GM18505 (cell line): Measurements from ENCODE around the gene SRSF7.

Experiments used
- ATAC-seq: cut with Tn5 transposase; IDR thresholded peaks from one replicate; pipeline ENCODE4 v1.9.1; 2021; ENCODE audit not compliant: unreplicated experiment
- POLR2A ChIP-seq: IDR thresholded peaks from 4 replicates; pipeline ENCODE4 v1.6.1; 2011; ENCODE audit warnings: borderline replicate concordance; ENCODE audit not compliant: insufficient read depth, insufficient read length; ENCODE audit errors: extremely low read depth

SRSF7 gene

DNA sequence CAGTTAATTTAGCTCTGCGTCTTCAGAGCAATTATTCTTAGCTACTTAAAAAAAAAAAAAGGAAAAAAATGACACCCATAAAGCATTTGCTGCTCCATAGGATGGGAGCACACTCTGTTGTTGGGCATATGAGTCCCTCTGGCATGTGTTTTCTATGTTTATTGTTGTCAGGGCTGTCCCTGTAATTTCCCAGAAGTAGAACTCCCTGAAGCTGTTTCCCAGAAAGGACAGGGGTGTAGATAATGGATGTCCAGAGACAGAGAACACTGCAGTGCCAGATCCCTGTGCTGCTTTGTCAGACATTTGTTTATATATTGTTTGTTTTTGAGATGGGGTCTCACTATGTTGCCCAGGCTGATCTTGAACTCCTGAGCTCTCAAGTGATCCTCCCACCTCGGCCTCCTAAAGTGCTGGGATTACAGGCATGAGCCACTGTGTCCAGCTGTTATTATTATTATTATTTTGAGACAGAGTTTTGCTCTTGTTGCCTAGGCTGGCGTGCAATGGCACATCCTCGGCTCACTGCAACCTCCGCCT is 52.6 kb downstream of the SRSF7 start:
- no peak for TF ChIP-seq POLR2A

GRCh38 chr2:38697116-38697840 is 53.9 kb downstream of the SRSF7 start:
- ATAC-seq, result no peak
- TF ChIP-seq POLR2A, result no peak

More for the DNA sequence above, 52.6 kb downstream of the SRSF7 start:
- ATAC-seq, result no peak
